Heart right ventricle (tissue), 16 donors: ENCODE results near the gene GSTA2. TPM values are rescaled to one million over a fixed set of nuclear protein-coding genes. Genes with fewer than 3 reads are reported as not detected.

Experiments used
- ATAC-seq, 8 donors: fragments of 200-7000 bp; cut with Tn5 transposase; one replicate each; pipeline ENCODE4 v1.9.1; 2020; ENCODE audit warnings: mild to moderate bottlenecking in 8 of 8, moderate library complexity in 8 of 8, moderate number of reproducible peaks in 1 of 8
- DNase-seq, 2 donors: peaks; one replicate each; pipeline ENCODE4 v3.0.0-alpha.2; 2020
- H3K27ac ChIP-seq, 10 donors: fragments of 200-600 bp; sonication (generic) in 2 of 10; one replicate each; pipeline versions ENCODE4 v1.5.0 to v1.8.0; 2020 to 2022; ENCODE audit warnings: mild to moderate bottlenecking in 3 of 10
- H3K27me3 ChIP-seq, 7 donors: fragments of 200-600 bp; one replicate each; pipeline ENCODE4 v1.8.0; 2021 to 2022; ENCODE audit warnings: mild to moderate bottlenecking in 2 of 7
- H3K36me3 ChIP-seq, 9 donors: fragments of 200-600 bp; sonication (generic) in 1 of 9; one replicate each; pipeline versions ENCODE4 v1.5.0 to v1.8.0; 2020 to 2022; ENCODE audit warnings: mild to moderate bottlenecking in 2 of 9
- H3K4me1 ChIP-seq, 9 donors: fragments of 200-600 bp; sonication (generic) in 1 of 9; one replicate each; pipeline versions ENCODE4 v1.5.0 to v1.8.0; 2020 to 2022; ENCODE audit warnings: mild to moderate bottlenecking in 4 of 9
- H3K4me3 ChIP-seq, 10 donors: fragments of 200-600 bp; sonication (generic) in 2 of 10; one replicate each; pipeline versions ENCODE4 v1.5.0 to v1.8.0; 2020 to 2022; ENCODE audit warnings: mild to moderate bottlenecking in 7 of 10, moderate library complexity in 2 of 10
- H3K9me3 ChIP-seq, 11 donors: fragments of 200-600 bp in 10 of 11; sonication (generic) in 2 of 11; one replicate each; pipeline versions ENCODE4 v1.5.0 to v1.8.0; 2013 to 2022; ENCODE audit warnings: mild to moderate bottlenecking in 2 of 11, control low read depth in 1 of 11, moderate library complexity in 1 of 11
- CTCF ChIP-seq, 9 donors: fragments of 200-600 bp; sonication (generic) in 2 of 9; IDR thresholded peaks; one replicate each; pipeline versions ENCODE4 v1.5.0 to v1.8.0; 2021 to 2022; ENCODE audit warnings: antibody characterized with exemption in 9 of 9, mild to moderate bottlenecking in 5 of 9, moderate library complexity in 1 of 9
- WGBS, 2 donors: extraction: QIAGEN DNeasy Blood & Tissue Kit; methylation state at CpG; one replicate each; pipeline ENCODE4 v1.1.7; 2013; ENCODE audit warnings: inconsistent platforms in 1 of 2; 5-methylcytosine and 5-hydroxymethylcytosine counted together
- intact Hi-C, 10 donors: fragments of 100-400 bp; cut with DNase I; formaldehyde crosslinking; loops; one replicate each; pipeline versions ENCODE4 v1.11.1 to v1.14.2; 2022
- polyA plus RNA-seq, 2 donors: library from polyadenylated mRNA; stranded (reverse); fragments of 200-250 nt; gene quantifications; one replicate each; pipeline ENCODE4 v1.2.3, GENCODE V29; 2013
- total RNA-seq, 10 donors: library from RNA; stranded (reverse); fragmentation: NEBNext Ultra II Directional in 3 of 10; extraction: Animal tissue kit (Norgen Biotek cat#: 25700) in 3 of 10; gene quantifications; one replicate each; pipeline versions ENCODE4 v1.2.1 to v1.2.4, GENCODE V29; 2021 to 2023
- donor health status: Arrhythmogenic right ventricular cardiomyopathy.
- donor health status: ischemic (EF 13 %, LVEDD 7.1; RV severe dilation, severe dysfunction).
- donor health status: healthy with polysubstance abuse.
- donor health status: DM: no; HTN: yes; CAD: no.
- donor health status: DM: no; HTN: no; CAD: no.
- donor health status: ischemic (EF 25% LVEDD 6.9; RV normal size, moderate dysfunction).
- donor health status: ischemic (EF 25% LVEDD 5.7; RV mildly dilated, moderate dysfunction).
- donor health status: healthy.
- donor health status: DM: yes; HTN: yes; CAD: no.
- donor health status: Ischemic cardiomyopathy.
- donor health status: ischemic (EF 35%, LVEDD 5.7; RV mildly dilated, moderate dysfunction).
- donor health status: nonischemic (EF 11% LVEDD 7.7; RV severe dilation, severe dysfunction).
- donor health status: DM: yes; HTN: yes; CAD: no.
- donor health status: PGD.
- donor health status: ischemic (EF 29% LVEDD 5.4; RV normal size, mild dysfunction).
- donor health status: nonischemic (EF 23%, LVEDD 6.1; RV moderate dilation, normal function).

Gene GSTA2
- total and polyA plus RNA-seq, 12 donors: not detected

GRCh38 chr6:52741872-52742271 is 21.4 kb downstream of the GSTA2 start:
- Histone ChIP-seq H3K27ac (no peak overlapping the region), H3K4me1 (no peaks in the 10 kb centered on the region), H3K36me3 (no peaks in the 10 kb centered on the region), H3K9me3 (peaks cover 0 to 27% (median 0%) of the 10 kb centered on the region in 11 donors), H3K27me3 (no peaks in the 10 kb centered on the region), H3K4me3 (no peak overlapping the region)
- no peak for DNase-seq
- 91 to 97% methylated on average over 1 of the region's 1 CpG for whole genome bisulfite sequencing, 2 donors
- no peak for ATAC-seq
- intact Hi-C loops: no loop called here
- no peak for TF ChIP-seq CTCF (IDR thresholded peaks at IDR 0.05)

- Histone ChIP-seq H3K27ac (no peak overlapping the region), H3K4me1 (no peaks in the 10 kb centered on the region), H3K36me3 (no peaks in the 10 kb centered on the region), H3K27me3 (no peaks in the 10 kb centered on the region), H3K9me3 (peaks cover 0 to 27% (median 0%) of the 10 kb centered on the region in 11 donors), H3K4me3 (no peak overlapping the region)
- no peak for ATAC-seq
- TF ChIP-seq CTCF (IDR thresholded peaks at IDR 0.05): no peak
- no peak for DNase-seq
- whole genome bisulfite sequencing, 2 donors: 42 to 49% methylated on average over 3 of the region's 3 CpGs
- intact Hi-C loops: no loop called here
Measured at GRCh38 chr6:52739627-52740026, 23.6 kb downstream of the GSTA2 start.

GRCh38 chr6:52739134-52739533 is 24.1 kb downstream of the GSTA2 start:
- Histone ChIP-seq H3K9me3 (peaks cover 0 to 27% (median 0%) of the 10 kb centered on the region in 11 donors), H3K27me3 (no peaks in the 10 kb centered on the region), H3K4me1 (no peaks in the 10 kb centered on the region), H3K4me3 (no peak overlapping the region), H3K27ac (no peak overlapping the region), H3K36me3 (no peaks in the 10 kb centered on the region)
- intact Hi-C loops: no loop called here
- ATAC-seq (no peak), DNase-seq (no peak)
- TF ChIP-seq CTCF (IDR thresholded peaks at IDR 0.05): no peak
- 33 to 75% methylated on average over 2 of the region's 2 CpGs for WGBS, 2 donors

GRCh38 chr6:52736145-52736544 is 27.1 kb downstream of the GSTA2 start:
- DNase-seq (no peak), ATAC-seq (no peak)
- Histone ChIP-seq H3K27ac (no peak overlapping the region), H3K27me3 (no peaks in the 10 kb centered on the region), H3K4me1 (no peaks in the 10 kb centered on the region), H3K4me3 (no peak overlapping the region), H3K36me3 (no peaks in the 10 kb centered on the region), H3K9me3 (peaks cover 0 to 17% (median 0%) of the 10 kb centered on the region in 11 donors)
- WGBS, 2 donors: 89 to 90% methylated on average over 1 of the region's 1 CpG
- intact Hi-C loops: no loop called here
- TF ChIP-seq CTCF (IDR thresholded peaks at IDR 0.05): no peak
